ENCODE measurements around the gene TEPSIN. TPM values are rescaled to one million over a fixed set of nuclear protein-coding genes. Genes with fewer than 3 reads are reported as not detected.
A peak's percentile ranks its signal among the peaks of the same experiment; 100 is the strongest.

TEPSIN gene
- total and polyA plus RNA-seq, 2 of the 13 experiments (the other 11 are each of a cell fraction or from before 2014, with no cell fraction given) = 16.1 to 18.8 TPM

- TF ChIP-seq ZNF407 (CRISPR knock-in tag; IDR thresholded peaks at IDR 0.05; ENCODE audit: not compliant biosample characterization) (no peak), RFXAP (CRISPR knock-in tag; IDR thresholded peaks at IDR 0.05; ENCODE audit: borderline replicate concordance) (0 out of 2 replicates have a peak, but pooled peaks have one; percentile 51), YEATS2 (CRISPR knock-in tag; IDR thresholded peaks at IDR 0.05; ENCODE audit: borderline replicate concordance) (0 out of 2 replicates have a peak, but pooled peaks have one; percentile 4), NFE2L2 (IDR thresholded peaks at IDR 0.05; ENCODE audit: low read length) (no peak), ZBTB21 (CRISPR knock-in tag; IDR thresholded peaks at IDR 0.05) (no peak), ZKSCAN8 (CRISPR knock-in tag; IDR thresholded peaks at IDR 0.05; ENCODE audit: borderline replicate concordance) (no peak), KLF16 (CRISPR knock-in tag; IDR thresholded peaks at IDR 0.05) (no peak), SRY (CRISPR knock-in tag; IDR thresholded peaks at IDR 0.05) (no peak), ZNF337 (CRISPR knock-in tag; IDR thresholded peaks at IDR 0.05; ENCODE audit: borderline replicate concordance, low read depth) (no peak), ZFP1 (CRISPR knock-in tag; IDR thresholded peaks at IDR 0.05) (no peak), NR2C2 (CRISPR knock-in tag; IDR thresholded peaks at IDR 0.05; ENCODE audit: borderline replicate concordance) (peak; percentile 33; the same call in 1 of the 2 replicates), SPEN (CRISPR knock-in tag; IDR thresholded peaks at IDR 0.05; ENCODE audit: low read depth) (no peak), KDM1A (CRISPR knock-in tag; IDR thresholded peaks at IDR 0.05) (no peak), ZNF570 (CRISPR knock-in tag; IDR thresholded peaks at IDR 0.05; ENCODE audit: borderline replicate concordance) (no peak), ARID2 (CRISPR knock-in tag; IDR thresholded peaks at IDR 0.05; ENCODE audit: borderline replicate concordance) (peak; percentile 49; the same call in 1 of the 2 replicates), ZNF777 (CRISPR knock-in tag; IDR thresholded peaks at IDR 0.05) (no peak), MBNL3 (CRISPR knock-in tag; conservative IDR thresholded peaks at IDR 0.05) (no peak), ZNF891 (CRISPR knock-in tag; IDR thresholded peaks at IDR 0.05) (no peak), PITX1 (CRISPR knock-in tag; IDR thresholded peaks at IDR 0.05) (peak; percentile 31; the same call in 1 of the 2 replicates)
- TF ChIP-seq, protein P1, sequence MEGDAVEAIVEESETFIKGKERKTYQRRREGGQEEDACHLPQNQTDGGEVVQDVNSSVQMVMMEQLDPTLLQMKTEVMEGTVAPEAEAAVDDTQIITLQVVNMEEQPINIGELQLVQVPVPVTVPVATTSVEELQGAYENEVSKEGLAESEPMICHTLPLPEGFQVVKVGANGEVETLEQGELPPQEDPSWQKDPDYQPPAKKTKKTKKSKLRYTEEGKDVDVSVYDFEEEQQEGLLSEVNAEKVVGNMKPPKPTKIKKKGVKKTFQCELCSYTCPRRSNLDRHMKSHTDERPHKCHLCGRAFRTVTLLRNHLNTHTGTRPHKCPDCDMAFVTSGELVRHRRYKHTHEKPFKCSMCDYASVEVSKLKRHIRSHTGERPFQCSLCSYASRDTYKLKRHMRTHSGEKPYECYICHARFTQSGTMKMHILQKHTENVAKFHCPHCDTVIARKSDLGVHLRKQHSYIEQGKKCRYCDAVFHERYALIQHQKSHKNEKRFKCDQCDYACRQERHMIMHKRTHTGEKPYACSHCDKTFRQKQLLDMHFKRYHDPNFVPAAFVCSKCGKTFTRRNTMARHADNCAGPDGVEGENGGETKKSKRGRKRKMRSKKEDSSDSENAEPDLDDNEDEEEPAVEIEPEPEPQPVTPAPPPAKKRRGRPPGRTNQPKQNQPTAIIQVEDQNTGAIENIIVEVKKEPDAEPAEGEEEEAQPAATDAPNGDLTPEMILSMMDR (CRISPR knock-in tag; IDR thresholded peaks at IDR 0.05) = no peak; the same call in 1 of the 2 replicates
- TF ChIP-seq, protein P2, sequence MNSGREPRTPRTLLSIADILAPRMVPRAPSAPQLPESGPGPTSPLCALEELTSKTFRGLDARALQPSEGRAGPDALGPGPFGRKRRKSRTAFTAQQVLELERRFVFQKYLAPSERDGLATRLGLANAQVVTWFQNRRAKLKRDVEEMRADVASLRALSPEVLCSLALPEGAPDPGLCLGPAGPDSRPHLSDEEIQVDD (CRISPR knock-in tag; IDR thresholded peaks at IDR 0.05; ENCODE audit: borderline replicate concordance) = no peak
Observed at GRCh38 chr17:81244358-81245023, 5.6 kb upstream of the TEPSIN start (continued).
